Measurements from ENCODE around the gene SQOR. TPM values are rescaled to one million over a fixed set of nuclear protein-coding genes. Genes with fewer than 3 reads are reported as not detected.

Gene SQOR
- polyA plus RNA-seq, 4 donors: 59.1 to 78.1 (median 71.2) TPM

GRCh38 chr15:45635763-45636292 is 999 bp downstream of the SQOR start:
- Histone ChIP-seq H3K9me3 (ENCODE audit: control insufficient read depth in 2 of 2, insufficient read depth in 1 of 2, low read depth in 1 of 2, low read length in 1 of 2) (no peaks in the 10 kb centered on the region), H3K27me3 (ENCODE audit: control insufficient read depth in 3 of 3, insufficient read depth in 3 of 3, low read length in 3 of 3) (no peaks in the 10 kb centered on the region), H3K27ac (ENCODE audit: low read depth in 1 of 3, low read length in 2 of 3) (peak overlapping the region; percentile 96 to 98 (median 97)), H3K4me3 (ENCODE audit: low read depth in 1 of 3, low read length in 3 of 3) (peak overlapping the region; percentile 55 to 91 (median 74)), H3K36me3 (ENCODE audit: control insufficient read depth in 3 of 3, insufficient read depth in 2 of 3, low read depth in 1 of 3, low read length in 3 of 3) (no peaks in the 10 kb centered on the region), H3K4me1 (ENCODE audit: control insufficient read depth in 3 of 3, insufficient read depth in 2 of 3, low read depth in 1 of 3, low read length in 2 of 3) (peaks cover 10 to 38% (median 19%) of the 10 kb centered on the region in 3 donors)
- FAIRE-seq (no peak), DNase-seq (no peak)
- WGBS, 3 donors: 10 to 41% (median 23%) methylated on average over 17 of the region's 17 CpGs

- H3K36me3 ChIP-seq (ENCODE audit: control insufficient read depth in 3 of 3, insufficient read depth in 2 of 3, low read depth in 1 of 3, low read length in 3 of 3): no peaks in the 10 kb centered on the region
- peak overlapping the region; percentile 66 to 86 (median 77) for H3K27ac ChIP-seq (ENCODE audit: low read depth in 1 of 3, low read length in 2 of 3)
- 58 to 69% (median 63%) methylated on average over 1 of the region's 1 CpG for WGBS, 3 donors
- H3K4me1 ChIP-seq (ENCODE audit: control insufficient read depth in 3 of 3, insufficient read depth in 2 of 3, low read depth in 1 of 3, low read length in 2 of 3): peaks cover 17 to 47% (median 26%) of the 10 kb centered on the region in 3 donors
- no peaks in the 10 kb centered on the region for H3K9me3 ChIP-seq (ENCODE audit: control insufficient read depth in 2 of 2, insufficient read depth in 1 of 2, low read depth in 1 of 2, low read length in 1 of 2)
- DNase-seq: no peak
- peak overlapping the region in 2 of 3 donors; percentile 4 to 27 for H3K4me3 ChIP-seq (ENCODE audit: low read depth in 1 of 3, low read length in 3 of 3)
- H3K27me3 ChIP-seq (ENCODE audit: control insufficient read depth in 3 of 3, insufficient read depth in 3 of 3, low read length in 3 of 3): no peaks in the 10 kb centered on the region
- no peak for FAIRE-seq
Measured at GRCh38 chr15:45637141-45637540, 2.3 kb downstream of the SQOR start.

- FAIRE-seq: no peak
- WGBS, 3 donors: 0 to 1% (median 0%) methylated on average over 6 of the region's 6 CpGs
- Histone ChIP-seq H3K27ac (ENCODE audit: low read depth in 1 of 3, low read length in 2 of 3) (peak overlapping the region; percentile 66 to 86 (median 77)), H3K9me3 (ENCODE audit: control insufficient read depth in 2 of 2, insufficient read depth in 1 of 2, low read depth in 1 of 2, low read length in 1 of 2) (no peaks in the 10 kb centered on the region), H3K4me3 (ENCODE audit: low read depth in 1 of 3, low read length in 3 of 3) (peak overlapping the region in 1 of 3 donors; percentile 4), H3K36me3 (ENCODE audit: control insufficient read depth in 3 of 3, insufficient read depth in 2 of 3, low read depth in 1 of 3, low read length in 3 of 3) (no peaks in the 10 kb centered on the region), H3K27me3 (ENCODE audit: control insufficient read depth in 3 of 3, insufficient read depth in 3 of 3, low read length in 3 of 3) (no peaks in the 10 kb centered on the region), H3K4me1 (ENCODE audit: control insufficient read depth in 3 of 3, insufficient read depth in 2 of 3, low read depth in 1 of 3, low read length in 2 of 3) (peaks cover 17 to 50% (median 27%) of the 10 kb centered on the region in 3 donors)
- DNase-seq: peak; percentile 86 to 88
Measured at GRCh38 chr15:45637552-45638033, 2.8 kb downstream of the SQOR start.

GRCh38 chr15:45640616-45641015 is 5.8 kb downstream of the SQOR start:
- no peaks in the 10 kb centered on the region for H3K27me3 ChIP-seq (ENCODE audit: control insufficient read depth in 3 of 3, insufficient read depth in 3 of 3, low read length in 3 of 3)
- peaks cover 19 to 60% (median 36%) of the 10 kb centered on the region in 3 donors for H3K4me1 ChIP-seq (ENCODE audit: control insufficient read depth in 3 of 3, insufficient read depth in 2 of 3, low read depth in 1 of 3, low read length in 2 of 3)
- DNase-seq (peak; percentile 31 to 49), FAIRE-seq (no peak)
- WGBS, 3 donors: 44 to 65% (median 52%) methylated on average over 2 of the region's 2 CpGs
- peak overlapping the region in 2 of 3 donors; percentile 77 to 82 for H3K27ac ChIP-seq (ENCODE audit: low read depth in 1 of 3, low read length in 2 of 3)
- no peaks in the 10 kb centered on the region for H3K36me3 ChIP-seq (ENCODE audit: control insufficient read depth in 3 of 3, insufficient read depth in 2 of 3, low read depth in 1 of 3, low read length in 3 of 3)
- H3K9me3 ChIP-seq (ENCODE audit: control insufficient read depth in 2 of 2, insufficient read depth in 1 of 2, low read depth in 1 of 2, low read length in 1 of 2): no peaks in the 10 kb centered on the region
- H3K4me3 ChIP-seq (ENCODE audit: low read depth in 1 of 3, low read length in 3 of 3): no peak overlapping the region

- H3K36me3 ChIP-seq (ENCODE audit: control insufficient read depth in 3 of 3, insufficient read depth in 2 of 3, low read depth in 1 of 3, low read length in 3 of 3): no peaks in the 10 kb centered on the region
- H3K4me1 ChIP-seq (ENCODE audit: control insufficient read depth in 3 of 3, insufficient read depth in 2 of 3, low read depth in 1 of 3, low read length in 2 of 3): peaks cover 19 to 66% (median 41%) of the 10 kb centered on the region in 3 donors
- WGBS, 3 donors: 4 to 25% (median 12%) methylated on average over 1 of the region's 1 CpG
- H3K4me3 ChIP-seq (ENCODE audit: low read depth in 1 of 3, low read length in 3 of 3): no peak overlapping the region
- DNase-seq: peak; percentile 78 to 86
- H3K9me3 ChIP-seq (ENCODE audit: control insufficient read depth in 2 of 2, insufficient read depth in 1 of 2, low read depth in 1 of 2, low read length in 1 of 2): no peaks in the 10 kb centered on the region
- no peaks in the 10 kb centered on the region for H3K27me3 ChIP-seq (ENCODE audit: control insufficient read depth in 3 of 3, insufficient read depth in 3 of 3, low read length in 3 of 3)
- no peak for FAIRE-seq
- peak overlapping the region; percentile 6 to 89 (median 82) for H3K27ac ChIP-seq (ENCODE audit: low read depth in 1 of 3, low read length in 2 of 3)
Measured at GRCh38 chr15:45641374-45641781, 6.5 kb downstream of the SQOR start.

GRCh38 chr15:45641999-45642932 is 7.4 kb downstream of the SQOR start:
- Histone ChIP-seq H3K4me1 (ENCODE audit: control insufficient read depth in 3 of 3, insufficient read depth in 2 of 3, low read depth in 1 of 3, low read length in 2 of 3) (peaks cover 15 to 64% (median 35%) of the 10 kb centered on the region in 3 donors), H3K27me3 (ENCODE audit: control insufficient read depth in 3 of 3, insufficient read depth in 3 of 3, low read length in 3 of 3) (no peaks in the 10 kb centered on the region), H3K4me3 (ENCODE audit: low read depth in 1 of 3, low read length in 3 of 3) (no peak overlapping the region), H3K27ac (ENCODE audit: low read depth in 1 of 3, low read length in 2 of 3) (peak overlapping the region; percentile 21 to 89 (median 82)), H3K36me3 (ENCODE audit: control insufficient read depth in 3 of 3, insufficient read depth in 2 of 3, low read depth in 1 of 3, low read length in 3 of 3) (no peaks in the 10 kb centered on the region), H3K9me3 (ENCODE audit: control insufficient read depth in 2 of 2, insufficient read depth in 1 of 2, low read depth in 1 of 2, low read length in 1 of 2) (no peaks in the 10 kb centered on the region)
- 52 to 67% (median 64%) methylated on average over 7 of the region's 7 CpGs for WGBS, 3 donors
- FAIRE-seq (no peak), DNase-seq (no peak)

- DNase-seq (no peak), FAIRE-seq (no peak)
- 57 to 95% (median 89%) methylated on average over 2 of the region's 2 CpGs for WGBS, 3 donors
- Histone ChIP-seq H3K27me3 (ENCODE audit: control insufficient read depth in 3 of 3, insufficient read depth in 3 of 3, low read length in 3 of 3) (no peaks in the 10 kb centered on the region), H3K4me3 (ENCODE audit: low read depth in 1 of 3, low read length in 3 of 3) (no peak overlapping the region), H3K9me3 (ENCODE audit: control insufficient read depth in 2 of 2, insufficient read depth in 1 of 2, low read depth in 1 of 2, low read length in 1 of 2) (no peaks in the 10 kb centered on the region), H3K4me1 (ENCODE audit: control insufficient read depth in 3 of 3, insufficient read depth in 2 of 3, low read depth in 1 of 3, low read length in 2 of 3) (peaks cover 13 to 54% (median 24%) of the 10 kb centered on the region in 3 donors), H3K27ac (ENCODE audit: low read depth in 1 of 3, low read length in 2 of 3) (no peak overlapping the region), H3K36me3 (ENCODE audit: control insufficient read depth in 3 of 3, insufficient read depth in 2 of 3, low read depth in 1 of 3, low read length in 3 of 3) (no peaks in the 10 kb centered on the region)
Measured at GRCh38 chr15:45644437-45644836, 9.6 kb downstream of the SQOR start.

Data from small intestine (tissue), 7 donors.